Prostate gland (tissue), 2 donors: ENCODE measurements around the gene SMYD2.

ENCODE experiments used
- CTCF ChIP-seq, 4 experiments: fragments of 200-600 bp in 2 of 4; fragments of 450-650 bp in 2 of 4; sonication (generic) in 2 of 4; IDR thresholded peaks; 1 replicate in 3 of 4; 2 replicates in 1 of 4; pipeline ENCODE4 v1.5.1; 2016 to 2019; ENCODE audit warnings: antibody characterized with exemption in 4 of 4, mild to moderate bottlenecking in 2 of 4, moderate library complexity in 2 of 4
- POLR2A ChIP-seq: fragments of 450-650 bp; IDR thresholded peaks from one replicate; pipeline ENCODE4 v1.6.1; 2016; ENCODE audit warnings: antibody characterized with exemption, mild to moderate bottlenecking
- POLR2AphosphoS5 ChIP-seq: sonication (generic); formaldehyde crosslinking; IDR thresholded peaks from one replicate; pipeline ENCODE4 v1.6.1; 2017; ENCODE audit warnings: antibody characterized with exemption

DNA sequence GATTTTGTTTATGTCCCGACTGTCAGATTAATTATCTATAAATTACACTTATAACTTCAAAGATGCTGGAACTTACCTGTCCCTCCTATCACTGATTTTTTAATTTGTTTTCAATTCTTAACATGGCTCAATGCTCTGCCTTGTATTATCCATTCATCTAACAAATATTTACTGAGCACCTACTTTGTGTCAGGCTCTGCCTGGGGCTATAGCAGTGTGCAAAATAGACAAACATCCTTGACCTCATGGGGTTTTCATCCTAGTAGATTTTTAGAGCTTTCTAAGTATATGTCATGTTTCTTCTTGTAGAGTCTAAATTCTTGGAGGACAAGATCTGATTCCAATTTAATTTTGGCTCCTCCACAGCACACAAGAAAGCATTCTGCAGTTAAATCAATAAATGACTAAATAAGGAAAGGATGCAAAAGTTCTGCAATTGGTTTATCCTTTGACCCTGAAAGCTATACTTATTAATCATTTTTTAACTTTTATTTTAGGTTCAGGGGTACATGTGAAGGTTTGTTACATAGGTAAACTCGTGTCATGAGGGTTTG is 10.8 kb upstream of the SMYD2 start:
- TF ChIP-seq CTCF (IDR thresholded peaks at IDR 0.05): no peak
- TF ChIP-seq POLR2AphosphoS5: no peak
- TF ChIP-seq POLR2A: no peak
